ENCODE measurements around the gene NAB2.
A peak's percentile ranks its signal among the peaks of the same experiment; 100 is the strongest.
"Not testable (repeated sequence)": the region's sequence is repeated elsewhere in the genome, so short reads cannot be mapped to it uniquely, and the experiment has no call there.

Gene NAB2, protein sequence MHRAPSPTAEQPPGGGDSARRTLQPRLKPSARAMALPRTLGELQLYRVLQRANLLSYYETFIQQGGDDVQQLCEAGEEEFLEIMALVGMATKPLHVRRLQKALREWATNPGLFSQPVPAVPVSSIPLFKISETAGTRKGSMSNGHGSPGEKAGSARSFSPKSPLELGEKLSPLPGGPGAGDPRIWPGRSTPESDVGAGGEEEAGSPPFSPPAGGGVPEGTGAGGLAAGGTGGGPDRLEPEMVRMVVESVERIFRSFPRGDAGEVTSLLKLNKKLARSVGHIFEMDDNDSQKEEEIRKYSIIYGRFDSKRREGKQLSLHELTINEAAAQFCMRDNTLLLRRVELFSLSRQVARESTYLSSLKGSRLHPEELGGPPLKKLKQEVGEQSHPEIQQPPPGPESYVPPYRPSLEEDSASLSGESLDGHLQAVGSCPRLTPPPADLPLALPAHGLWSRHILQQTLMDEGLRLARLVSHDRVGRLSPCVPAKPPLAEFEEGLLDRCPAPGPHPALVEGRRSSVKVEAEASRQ

DNA sequence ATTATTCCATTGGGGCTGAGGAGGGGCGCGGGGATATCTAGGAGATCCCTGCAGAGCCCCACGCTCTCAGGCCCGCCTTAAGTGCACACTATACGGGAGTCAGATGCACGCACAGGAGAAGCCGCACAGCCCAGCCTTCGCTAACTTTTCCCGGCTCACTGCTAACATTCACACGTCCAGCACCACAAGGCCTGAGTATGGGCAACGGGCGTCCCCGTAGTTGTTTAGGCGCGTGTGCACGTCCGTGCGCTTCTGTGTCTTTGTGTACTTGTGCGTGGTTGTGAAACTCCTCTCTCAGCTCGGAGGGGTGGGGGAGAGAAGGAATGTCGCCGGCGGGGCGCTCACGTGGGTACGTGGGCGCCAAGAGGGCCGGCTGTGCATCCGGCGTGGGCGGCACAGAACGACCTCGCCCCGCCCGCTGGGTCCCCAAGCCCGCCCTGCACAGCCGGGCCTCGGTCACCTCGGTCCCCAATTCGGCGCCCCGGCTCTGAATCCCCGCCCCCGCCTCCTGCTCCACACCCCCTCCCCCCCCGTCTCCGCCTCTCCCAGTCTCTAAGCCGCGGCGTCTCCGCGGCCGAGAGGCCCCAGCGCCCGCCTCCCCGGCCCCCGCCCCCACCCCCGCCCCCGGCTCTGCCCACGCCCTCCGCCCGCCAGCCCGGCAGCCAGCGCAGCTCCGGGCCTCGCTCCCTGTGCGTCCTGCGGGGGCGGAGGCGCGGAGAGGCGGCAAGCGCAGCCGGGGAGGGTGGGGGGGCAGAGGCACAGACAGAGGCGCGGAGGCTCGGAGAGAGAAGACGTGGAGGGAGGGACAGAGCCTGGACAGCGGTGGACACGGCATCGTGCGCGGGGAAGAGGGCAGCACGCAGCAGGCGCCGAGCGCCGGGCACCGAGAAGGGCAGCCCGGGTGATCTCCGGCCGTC lies at the start of gene NAB2:
NAB2 (plus strand) TSS at position 761 of the 917 bp plus-strand sequence. CDS start 158 bp downstream, outside the sequence.
- DNase-seq (ENCODE audit: low read depth in 1 of 2, low spot score in 1 of 2), result peak; percentile 83 to 89

- DNase-seq (ENCODE audit: low read depth in 1 of 2, low spot score in 1 of 2), result no peak
Measured at GRCh38 chr12:57040211-57040610, 48.7 kb upstream of the NAB2 start.

DNA sequence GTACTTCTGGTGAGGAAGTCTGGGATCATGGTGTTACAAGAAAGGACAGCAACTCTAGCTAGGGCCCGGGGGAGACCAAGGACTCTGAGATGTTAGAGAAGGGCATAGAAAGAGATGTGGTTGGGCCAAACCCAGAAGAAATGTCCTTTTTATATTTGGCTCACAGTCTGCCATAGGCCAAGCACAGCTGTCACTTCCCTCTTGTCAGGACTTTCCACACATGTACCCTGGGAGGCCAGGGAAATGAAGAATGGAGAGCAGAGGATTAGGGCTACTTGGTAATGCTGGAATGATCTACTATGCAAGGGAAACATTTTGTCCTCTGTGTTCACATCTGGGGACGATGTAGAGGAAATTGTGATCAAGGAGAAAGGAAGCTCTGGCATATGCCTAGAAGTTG lies 48.2 kb upstream of the NAB2 start:
- no peak for DNase-seq (ENCODE audit: low read depth in 1 of 2, low spot score in 1 of 2)

- no peak for DNase-seq (ENCODE audit: low read depth in 1 of 2, low spot score in 1 of 2)
Measured at GRCh38 chr12:57042695-57043094, 46.2 kb upstream of the NAB2 start.

DNA sequence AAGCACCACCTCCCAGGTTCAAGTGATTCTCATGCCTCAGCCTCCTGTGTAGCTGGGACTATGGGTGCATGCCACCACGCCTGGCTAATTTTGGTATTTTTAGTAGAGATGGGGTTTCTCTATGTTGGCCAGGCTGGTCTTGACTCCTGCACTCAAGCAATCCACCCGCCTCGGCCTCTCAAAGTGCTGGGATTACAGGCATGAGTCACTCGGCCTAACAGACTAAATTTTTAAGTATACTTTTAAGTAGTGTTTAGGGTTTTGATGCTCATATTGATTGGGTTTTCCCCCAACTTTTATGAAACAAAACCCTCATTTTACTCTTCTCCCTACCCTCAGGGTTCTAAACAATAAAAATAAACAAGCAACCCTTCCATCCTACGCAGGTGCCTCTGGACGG lies 44.4 kb upstream of the NAB2 start:
- no peak for DNase-seq (ENCODE audit: low read depth in 1 of 2, low spot score in 1 of 2)

DNA sequence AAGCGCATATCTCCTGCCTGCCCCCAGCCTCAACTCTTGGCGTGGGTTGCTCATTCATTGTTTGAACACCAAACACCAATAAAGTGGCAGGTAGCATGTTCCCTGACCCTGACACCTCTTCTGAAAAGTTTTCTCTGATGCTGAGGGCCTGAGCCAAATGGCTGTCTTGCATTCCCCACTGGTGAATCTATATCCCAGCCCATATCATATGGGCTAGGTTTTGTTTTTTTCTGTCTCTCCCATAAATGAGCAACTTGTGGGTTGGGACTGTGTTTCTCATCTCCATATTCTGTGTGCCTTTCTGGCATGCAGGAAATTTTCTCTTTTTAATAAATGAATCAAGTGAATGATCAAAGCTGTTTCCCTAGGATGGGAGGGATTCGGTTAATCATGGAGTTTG lies 44.0 kb upstream of the NAB2 start:
- no peak for DNase-seq (ENCODE audit: low read depth in 1 of 2, low spot score in 1 of 2)

GRCh38 chr12:57046086-57046791 lies 42.7 kb upstream of the NAB2 start:
- DNase-seq (ENCODE audit: low read depth in 1 of 2, low spot score in 1 of 2), result no peak

DNA sequence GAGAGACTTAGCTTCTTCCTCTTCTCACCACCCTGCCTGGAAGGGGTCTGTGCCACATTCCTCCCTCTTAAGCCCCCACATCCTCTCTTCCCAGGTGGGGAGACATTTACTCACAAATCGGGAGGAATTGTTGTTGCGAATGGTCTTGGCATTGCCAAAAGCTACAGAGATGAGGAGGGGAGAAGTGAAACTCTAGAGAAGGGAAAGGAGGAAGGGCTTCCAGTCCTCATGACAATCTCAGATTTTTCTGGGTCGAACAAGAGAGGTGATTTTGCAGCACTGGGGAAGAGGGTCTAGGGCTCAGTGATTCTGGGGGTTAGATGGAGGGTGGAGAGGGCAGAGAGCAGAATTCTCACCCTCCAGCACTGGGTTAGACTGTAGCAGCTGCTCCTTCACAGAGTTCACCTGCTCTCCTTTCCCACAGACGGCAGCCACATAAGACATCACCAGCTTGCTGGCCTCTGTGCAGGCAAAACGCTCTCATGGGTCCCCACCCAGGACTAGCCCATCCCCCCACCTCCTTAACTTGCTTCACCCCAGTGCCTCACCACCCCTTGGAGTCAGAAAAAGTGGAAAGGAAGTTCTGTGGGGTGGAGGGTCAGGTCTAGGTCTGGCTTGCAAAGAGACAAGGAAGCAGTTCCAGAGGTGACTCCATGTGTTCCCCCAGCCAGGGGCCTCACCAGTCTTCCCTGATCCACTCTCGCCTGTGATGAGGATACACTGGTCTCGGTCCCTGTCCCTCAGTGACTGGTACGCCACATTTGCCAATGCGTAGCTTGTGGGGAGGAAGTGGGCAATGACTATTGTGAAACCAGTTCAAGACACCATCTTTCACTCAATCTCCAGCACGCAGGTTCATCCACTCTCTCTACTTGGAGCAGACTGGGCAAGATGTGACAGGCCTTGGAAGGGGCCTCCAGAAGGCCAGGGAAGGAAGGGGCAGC lies 41.7 kb upstream of the NAB2 start:
- no peak for DNase-seq (ENCODE audit: low read depth in 1 of 2, low spot score in 1 of 2)

DNA sequence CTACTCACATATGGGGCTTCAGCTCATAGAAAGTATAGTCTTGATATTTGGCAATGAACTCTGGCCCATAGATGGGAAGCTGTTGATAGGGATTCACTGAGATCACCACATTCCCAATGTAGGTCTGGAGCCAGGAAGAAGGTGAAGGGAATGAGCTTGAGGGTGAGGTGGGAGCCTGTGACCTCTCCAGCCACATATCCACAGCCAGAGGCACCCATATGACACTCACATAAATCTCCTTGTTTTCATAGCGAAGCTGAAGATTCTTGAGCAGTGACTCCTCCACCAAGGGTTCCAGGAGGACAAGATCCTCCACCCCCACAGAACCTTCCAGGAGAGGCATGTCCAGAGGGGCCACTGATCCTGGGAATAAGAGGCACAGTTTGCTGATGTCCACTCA lies 40.9 kb upstream of the NAB2 start:
- no peak for DNase-seq (ENCODE audit: low read depth in 1 of 2, low spot score in 1 of 2)

- no peak for DNase-seq (ENCODE audit: low read depth in 1 of 2, low spot score in 1 of 2)
Measured at GRCh38 chr12:57048423-57049118, 40.3 kb upstream of the NAB2 start.

DNA sequence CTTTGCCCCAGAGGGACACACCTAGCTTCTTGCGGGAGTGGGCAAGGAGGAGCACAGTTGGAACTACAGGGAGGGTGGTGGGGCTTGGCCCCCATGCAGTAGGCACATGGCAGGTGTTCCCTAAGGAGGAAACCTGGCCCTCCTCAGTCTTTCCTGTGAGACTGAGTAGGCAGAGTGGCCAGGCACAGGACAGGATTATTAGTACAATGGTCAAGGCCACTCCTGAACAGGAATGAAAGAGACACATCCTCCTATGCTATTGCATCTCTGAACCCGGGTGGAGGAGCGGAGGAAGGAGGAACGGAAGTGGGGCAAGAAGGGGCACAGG lies 39.8 kb upstream of the NAB2 start:
- DNase-seq (ENCODE audit: low read depth in 1 of 2, low spot score in 1 of 2), result no peak

DNA sequence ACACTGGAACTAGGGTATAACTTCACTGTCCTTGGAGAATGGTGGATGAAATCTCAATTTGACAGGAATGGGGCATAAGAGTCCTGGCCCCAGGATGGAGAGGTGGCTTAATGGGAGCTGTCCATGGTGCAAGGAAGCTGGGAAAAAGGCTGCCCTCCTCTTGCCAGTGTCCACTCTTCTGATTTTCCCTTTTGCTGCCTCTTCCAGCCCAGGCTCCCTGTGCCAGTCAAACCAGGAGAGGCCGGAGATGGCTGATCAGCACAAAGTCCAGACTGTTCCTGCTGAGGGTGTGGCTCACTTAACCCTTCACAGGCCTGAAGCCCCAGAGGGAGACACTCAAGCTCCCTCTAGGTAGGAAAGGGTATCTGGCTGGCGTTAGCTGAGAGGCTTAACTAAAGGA lies 39.0 kb upstream of the NAB2 start, which contains the start of gene MYO1A:
MYO1A (minus strand) TSS at position 240 of the 400 bp plus-strand sequence. CDS start 1,806 bp downstream, outside the sequence.
- DNase-seq (ENCODE audit: low read depth in 1 of 2, low spot score in 1 of 2), result no peak

GRCh38 chr12:57051011-57051410 lies 37.9 kb upstream of the NAB2 start:
- DNase-seq (ENCODE audit: low read depth in 1 of 2, low spot score in 1 of 2), result no peak

DNA sequence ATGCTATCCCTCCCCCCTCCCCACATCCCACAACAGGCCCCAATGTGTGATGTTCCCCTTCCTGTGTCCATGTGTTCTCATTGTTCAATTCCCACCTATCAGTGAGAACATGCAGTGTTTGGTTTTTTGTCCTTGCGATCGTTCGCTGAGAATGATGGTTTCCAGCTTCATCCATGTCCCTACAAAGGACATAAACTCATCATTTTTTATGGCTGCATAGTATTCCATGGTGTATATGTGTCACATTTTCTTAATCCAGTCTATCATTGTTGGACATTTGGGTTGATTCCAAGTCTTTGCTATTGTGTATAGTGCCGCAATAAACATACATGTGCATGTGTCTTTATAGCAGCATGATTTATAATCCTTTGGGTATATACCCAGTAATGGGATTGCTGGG lies 35.8 kb upstream of the NAB2 start:
- DNase-seq (ENCODE audit: low read depth in 1 of 2, low spot score in 1 of 2), result not testable (repeated sequence)

- DNase-seq (ENCODE audit: low read depth in 1 of 2, low spot score in 1 of 2), result not testable (repeated sequence)
Measured at GRCh38 chr12:57053901-57054300, 35.0 kb upstream of the NAB2 start.

- no peak for DNase-seq (ENCODE audit: low read depth in 1 of 2, low spot score in 1 of 2)
Measured at GRCh38 chr12:57055824-57056223, 33.1 kb upstream of the NAB2 start.

DNA sequence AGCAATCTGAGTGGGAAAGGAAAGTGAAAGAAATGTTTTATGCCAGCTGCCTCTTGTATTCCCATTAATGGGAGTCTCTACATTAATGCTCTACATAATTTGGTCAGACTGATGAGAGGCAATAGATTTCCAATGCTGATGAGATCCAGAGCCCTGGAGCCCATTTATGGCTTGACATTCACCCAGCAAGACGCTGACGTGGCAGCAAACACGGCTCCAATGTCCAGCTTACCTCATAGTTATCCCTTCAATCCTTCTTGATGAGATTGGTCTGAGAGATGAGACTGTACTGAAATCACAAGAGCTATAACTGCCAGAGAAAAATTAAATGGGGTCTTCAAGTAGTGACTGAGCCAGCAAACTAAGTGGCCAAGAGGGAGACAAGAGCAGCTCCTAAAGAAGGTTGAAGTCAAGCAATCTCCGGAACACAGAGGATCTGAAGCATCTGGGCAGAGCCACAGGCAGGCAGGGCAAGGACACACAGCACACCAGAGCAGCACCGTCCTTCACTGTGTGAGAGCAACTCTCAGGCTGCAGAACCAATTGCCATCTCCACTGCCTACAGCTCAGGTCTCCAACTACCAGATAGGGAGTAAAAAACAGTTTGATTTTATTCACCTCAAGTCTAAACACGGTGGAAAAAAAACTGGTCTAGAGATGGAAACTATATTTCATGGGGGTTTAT lies 31.7 kb upstream of the NAB2 start:
- no peak for DNase-seq (ENCODE audit: low read depth in 1 of 2, low spot score in 1 of 2)

- no peak for DNase-seq (ENCODE audit: low read depth in 1 of 2, low spot score in 1 of 2)
Measured at GRCh38 chr12:57058454-57058853, 30.5 kb upstream of the NAB2 start.
